DMS 273 treated with DMSO at 0.1 percent for 48 hours (cell line): ENCODE results near the gene MPC1L.
"Not testable (repeated sequence)": the region's sequence is repeated elsewhere in the genome, so short reads cannot be mapped to it uniquely, and the experiment has no call there.

Experiments
- DNase-seq: peaks from one replicate; lab custom pipeline; 2025; lab: John Stamatoyannopoulos, UW

MPC1L gene

GRCh38 chrX:40623139-40623536 is at the start of gene MPC1L:
Gene MPC1L (plus strand): TSS chrX:40623428. CDS start chrX:40623566, 138 bp downstream.
- no peak for DNase-seq

- peak; percentile 32 for DNase-seq
Measured at GRCh38 chrX:40573763-40574162, 49.5 kb upstream of the MPC1L start.

DNA sequence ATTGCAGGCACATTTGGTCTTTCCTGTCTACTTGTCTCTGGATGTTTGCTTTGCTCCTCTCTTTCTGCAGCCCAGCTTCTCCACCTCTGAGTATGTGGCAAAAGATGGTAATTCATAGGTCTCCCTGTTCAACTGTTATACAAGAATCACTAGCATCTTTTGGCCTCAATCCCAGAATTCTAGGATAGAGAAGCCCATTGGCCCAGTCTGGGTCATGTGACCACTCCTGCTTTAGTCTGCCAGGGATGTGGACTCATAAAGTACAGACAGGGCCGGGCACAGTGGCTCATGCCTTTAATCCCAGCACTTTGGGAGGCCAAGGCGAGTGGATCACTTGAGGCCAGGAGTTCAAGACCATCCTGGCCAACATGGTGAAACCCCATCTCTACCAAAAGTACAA is 47.8 kb upstream of the MPC1L start:
- DNase-seq, result not testable (repeated sequence)

DNA sequence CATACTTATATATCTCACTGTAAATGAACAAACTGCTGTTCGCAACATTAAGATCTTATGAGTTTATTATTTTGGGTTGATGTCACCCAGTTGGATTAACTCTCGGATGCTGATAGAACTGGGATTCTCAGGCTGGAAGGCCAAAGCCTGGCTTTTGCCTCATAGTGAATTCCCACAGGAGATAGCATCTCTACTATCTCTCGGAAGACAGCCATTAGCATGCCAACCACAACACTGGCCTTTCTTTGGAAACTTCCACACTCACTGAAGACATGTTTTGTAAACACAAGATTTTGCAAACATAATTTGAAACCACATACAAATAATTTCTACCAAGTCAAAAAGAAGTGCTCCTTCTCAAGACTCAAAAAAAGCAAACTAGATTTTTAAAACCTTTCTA is 46.9 kb upstream of the MPC1L start:
- no peak for DNase-seq

DNA sequence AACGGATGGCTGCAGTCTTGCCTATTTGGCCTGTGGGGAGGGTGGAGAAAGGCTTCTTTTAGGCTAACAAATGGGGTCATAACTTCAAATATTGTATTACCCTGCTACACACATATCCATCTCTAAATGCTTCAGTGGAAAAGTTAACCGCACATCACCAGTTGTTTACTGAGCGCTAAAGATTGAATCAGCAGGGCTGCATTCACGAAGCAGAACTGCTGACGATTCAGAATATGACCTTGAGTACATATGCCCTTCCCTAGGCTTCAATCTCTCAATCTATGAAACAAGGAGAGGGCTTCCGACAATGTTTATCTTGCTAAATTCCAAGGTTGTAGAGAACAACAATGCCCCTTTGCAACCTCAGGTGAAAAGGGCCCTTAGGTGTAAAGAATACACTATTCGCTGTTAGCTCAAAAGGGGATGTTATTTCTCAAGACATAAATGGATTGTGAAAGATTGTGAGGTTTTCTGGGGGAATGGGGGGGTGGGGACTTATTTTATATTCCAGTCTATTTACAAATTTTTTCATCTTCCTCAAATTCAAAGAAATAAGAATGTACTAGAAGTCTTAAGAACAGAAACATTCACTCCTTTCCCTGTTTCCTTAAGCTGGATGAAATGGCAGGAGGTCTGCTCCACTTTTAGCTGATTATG is 45.1 kb upstream of the MPC1L start:
- no peak for DNase-seq

DNA sequence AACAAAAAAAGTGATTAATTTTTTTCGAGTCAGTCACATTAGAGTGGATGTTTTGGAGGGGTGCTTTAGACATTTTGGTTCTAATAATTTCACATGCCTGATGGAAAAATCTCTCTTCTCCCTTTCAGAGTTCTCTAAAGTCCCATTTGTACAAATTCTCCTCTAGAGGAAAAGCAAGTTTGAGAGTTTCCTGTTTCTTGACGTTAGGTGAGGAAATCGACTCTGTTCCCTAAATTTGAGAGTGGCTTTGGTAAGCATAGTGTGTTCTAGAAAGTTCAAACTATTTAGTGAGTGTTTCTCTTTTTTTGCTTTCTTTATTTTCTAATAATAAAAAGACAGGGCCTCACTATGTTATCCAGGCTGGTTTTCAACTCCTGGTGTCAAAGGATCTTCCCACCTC is 44.1 kb upstream of the MPC1L start:
- no peak for DNase-seq

GRCh38 chrX:40579900-40580536 is 43.2 kb upstream of the MPC1L start:
- no peak for DNase-seq

- peak; percentile 90 for DNase-seq
Measured at GRCh38 chrX:40580537-40581335, 42.5 kb upstream of the MPC1L start, which contains the start of gene ATP6AP2. Gene ATP6AP2 (plus strand): TSS chrX:40580970. CDS start chrX:40581066, 96 bp downstream.

DNA sequence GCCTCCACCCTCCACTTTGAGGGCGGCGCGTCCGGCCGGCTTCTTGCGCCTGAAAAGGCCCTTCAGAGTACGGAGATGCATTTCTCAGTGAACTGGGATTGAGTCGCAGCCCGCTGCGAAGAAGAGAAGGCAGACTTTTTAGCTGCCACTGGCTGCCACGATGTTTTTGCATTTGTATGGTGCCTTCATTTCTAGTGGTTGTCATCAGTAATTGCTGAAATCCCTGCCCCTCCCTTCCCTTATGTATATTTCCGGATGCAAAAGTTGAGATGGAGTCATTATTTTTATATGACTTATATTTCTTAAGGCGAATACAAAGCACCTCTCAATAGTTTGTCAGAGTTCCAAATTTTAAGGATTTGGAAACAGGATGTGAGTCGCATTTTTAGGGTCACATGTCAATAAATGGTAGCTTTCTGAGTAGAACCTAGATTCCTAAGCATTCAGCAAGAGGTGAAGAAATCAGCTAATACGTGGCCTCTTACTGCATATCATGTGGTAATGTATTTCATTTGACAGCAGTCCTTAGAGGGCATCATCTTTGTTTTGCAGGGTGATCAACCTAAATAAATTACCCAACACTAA is 41.8 kb upstream of the MPC1L start:
- DNase-seq, result no peak

GRCh38 chrX:40582178-40582577 is 41.0 kb upstream of the MPC1L start:
- not testable (repeated sequence) for DNase-seq

- DNase-seq, result no peak
Measured at GRCh38 chrX:40582811-40583210, 40.4 kb upstream of the MPC1L start.

- DNase-seq, result not testable (repeated sequence)
Measured at GRCh38 chrX:40587623-40588022, 35.6 kb upstream of the MPC1L start.

GRCh38 chrX:40589616-40590321 is 33.5 kb upstream of the MPC1L start:
- not testable (repeated sequence) for DNase-seq

- no peak for DNase-seq
Measured at GRCh38 chrX:40603446-40603845, 19.8 kb upstream of the MPC1L start.

GRCh38 chrX:40607381-40607780 is 15.8 kb upstream of the MPC1L start:
- no peak for DNase-seq

- DNase-seq, result no peak
Measured at GRCh38 chrX:40612511-40612910, 10.7 kb upstream of the MPC1L start.

- no peak for DNase-seq
Measured at GRCh38 chrX:40615976-40616375, 7.3 kb upstream of the MPC1L start.

- no peak for DNase-seq
Measured at GRCh38 chrX:40617566-40617965, 5.7 kb upstream of the MPC1L start.

DNA sequence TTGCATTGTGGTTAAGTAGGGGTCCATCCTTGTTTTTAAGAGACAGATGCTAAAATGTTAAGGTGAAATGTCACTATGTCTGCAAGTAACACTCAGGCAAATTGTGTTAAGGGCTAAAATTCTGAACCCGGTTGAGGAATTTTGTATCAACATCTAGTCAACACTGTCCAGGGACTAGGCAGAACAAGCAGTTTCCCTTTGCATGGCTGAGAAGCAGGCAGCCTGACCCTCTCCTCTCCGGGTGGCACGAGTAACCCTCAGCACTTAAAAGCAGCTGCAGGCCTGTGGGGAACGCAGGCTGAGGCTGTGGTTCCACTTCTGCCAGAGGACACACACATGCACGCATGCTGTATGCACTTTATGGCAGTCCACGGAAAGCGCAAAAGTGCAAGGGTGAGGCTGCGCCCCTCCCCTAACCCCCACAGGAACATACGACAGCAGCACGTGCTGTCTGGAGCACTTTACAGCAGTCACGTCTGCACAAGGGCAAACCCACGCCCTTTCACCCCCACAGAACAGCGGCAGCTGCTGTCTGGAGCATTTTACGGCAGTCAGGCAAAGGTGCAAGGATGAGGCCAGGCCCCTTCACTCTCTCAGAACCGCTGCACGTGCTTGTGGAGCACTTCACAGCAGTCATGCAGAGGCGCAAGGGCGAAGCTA is 619 bp upstream of the MPC1L start:
- DNase-seq, result no peak

DNA sequence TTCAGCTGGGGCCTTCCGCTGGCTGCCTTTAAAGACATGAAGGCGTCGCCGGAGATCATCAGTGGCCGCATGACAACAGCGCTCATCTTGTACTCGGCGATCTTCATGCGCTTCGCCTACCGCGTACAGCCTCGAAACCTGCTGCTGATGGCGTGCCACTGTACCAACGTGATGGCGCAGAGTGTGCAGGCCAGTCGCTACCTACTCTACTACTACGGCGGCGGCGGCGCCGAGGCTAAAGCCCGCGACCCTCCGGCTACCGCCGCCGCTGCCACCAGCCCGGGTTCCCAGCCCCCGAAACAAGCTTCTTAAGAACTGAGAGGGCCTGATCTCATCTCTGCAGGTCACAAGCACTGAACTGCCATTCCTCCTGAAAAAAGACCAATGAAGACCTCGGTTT is 437 bp downstream of the MPC1L start:
- DNase-seq, result no peak

GRCh38 chrX:40625294-40625693 is 2.1 kb downstream of the MPC1L start:
- no peak for DNase-seq
